Prostate gland (tissue), 1 donor: ENCODE results near the gene PRR14L.

ENCODE experiments used
- POLR2A ChIP-seq: fragments of 450-650 bp; IDR thresholded peaks from one replicate; pipeline ENCODE4 v1.6.1; 2016; ENCODE audit warnings: antibody characterized with exemption, mild to moderate bottlenecking
- POLR2AphosphoS5 ChIP-seq: sonication (generic); formaldehyde crosslinking; IDR thresholded peaks from one replicate; pipeline ENCODE4 v1.6.1; 2017; ENCODE audit warnings: antibody characterized with exemption

- TF ChIP-seq POLR2AphosphoS5 (no peak), POLR2A (no peak)
Measured at GRCh38 chr22:31773416-31773815, 23.5 kb upstream of the PRR14L start.
